GM23248 (cell line): Measurements from ENCODE around the gene TRIM52. TPM values are rescaled to one million over a fixed set of nuclear protein-coding genes. Genes with fewer than 3 reads are reported as not detected.

Source experiments
- DNase-seq: peaks from one replicate; pipeline ENCODE4 v3.0.0-alpha.2; 2015
- H2AFZ ChIP-seq: fragments of 200-600 bp; sonication (generic); 2 replicates; pipeline ENCODE4 v1.6.1; 2016; ENCODE audit warnings: antibody characterized with exemption
- H3F3A ChIP-seq: fragments of 200-600 bp; sonication (generic); 2 replicates; pipeline ENCODE4 v1.6.1; 2016; ENCODE audit warnings: mild to moderate bottlenecking, antibody characterized with exemption, mixed run types; ENCODE audit not compliant: insufficient read depth
- H3K27ac ChIP-seq: fragments of 200-600 bp; sonication (generic); 2 replicates; pipeline ENCODE4 v1.5.1; 2016; ENCODE audit warnings: mild to moderate bottlenecking
- H3K27me3 ChIP-seq: fragments of 200-600 bp; sonication (generic); replicated peaks from 2 replicates; pipeline ENCODE4 v1.6.1; 2016; ENCODE audit warnings: mild to moderate bottlenecking; ENCODE audit not compliant: insufficient read depth
- H3K36me3 ChIP-seq: fragments of 200-600 bp; sonication (generic); 2 replicates; pipeline ENCODE4 v1.6.1; 2016; ENCODE audit warnings: low read depth, mild to moderate bottlenecking
- H3K4me1 ChIP-seq: fragments of 200-600 bp; sonication (generic); 2 replicates; pipeline ENCODE4 v1.6.1; 2016; ENCODE audit warnings: mild to moderate bottlenecking; ENCODE audit not compliant: insufficient read depth
- H3K4me2 ChIP-seq: fragments of 200-600 bp; sonication (generic); one replicate; pipeline ENCODE4 v1.6.1; 2016; ENCODE audit warnings: mild to moderate bottlenecking; ENCODE audit not compliant: unreplicated experiment
- H3K4me3 ChIP-seq: fragments of 200-600 bp; sonication (generic); 2 replicates; pipeline ENCODE4 v1.5.1; 2016; ENCODE audit warnings: mild to moderate bottlenecking
- H3K79me2 ChIP-seq: fragments of 200-600 bp; sonication (generic); 2 replicates; pipeline ENCODE4 v1.6.1; 2016; ENCODE audit warnings: mild to moderate bottlenecking; ENCODE audit not compliant: insufficient read depth
- H3K9ac ChIP-seq: fragments of 200-600 bp; sonication (generic); 2 replicates; pipeline ENCODE4 v1.6.1; 2016; ENCODE audit warnings: mild to moderate bottlenecking
- H3K9me2 ChIP-seq: fragments of 200-600 bp; sonication (generic); 2 replicates; pipeline ENCODE4 v1.6.1; 2016; ENCODE audit warnings: mixed run types, mild to moderate bottlenecking, moderate library complexity; ENCODE audit not compliant: insufficient read depth
- H3K9me3 ChIP-seq: fragments of 200-600 bp; sonication (generic); one replicate; pipeline ENCODE4 v1.6.1; 2017; ENCODE audit warnings: low read depth
- H4K20me1 ChIP-seq: fragments of 200-600 bp; sonication (generic); 2 replicates; pipeline ENCODE4 v1.6.0; 2016; ENCODE audit not compliant: insufficient read depth
- EZH2 ChIP-seq: fragments of 200-600 bp; sonication (generic); IDR thresholded peaks from 2 replicates; pipeline ENCODE4 v1.6.1; 2018; ENCODE audit warnings: antibody characterized with exemption, mild to moderate bottlenecking; ENCODE audit not compliant: insufficient read depth, poor library complexity, severe bottlenecking
- EZH2phosphoT487 ChIP-seq: fragments of 200-600 bp; sonication (generic); IDR thresholded peaks from 2 replicates; pipeline ENCODE4 v1.6.1; 2018; ENCODE audit warnings: antibody characterized with exemption, moderate library complexity, mild to moderate bottlenecking, low read depth; ENCODE audit not compliant: insufficient read depth
- WGBS, 2 experiments: methylation state at CpG; one replicate each; pipeline ENCODE4 v1.1.6; 2015 to 2017; ENCODE audit warnings: low lambda C conversion rate in 2 of 2, low coverage in 1 of 2; ENCODE audit errors: missing lambda C conversion rate in 2 of 2; 5-methylcytosine and 5-hydroxymethylcytosine counted together
- in situ Hi-C: fragments of 300-500 bp; cut with MboI; formaldehyde crosslinking; loops from 2 replicates; pipeline ENCODE4 v1.15.0; 2020
- polyA plus RNA-seq: library from polyadenylated mRNA; unstranded; fragments of >200 nt; fragmentation: Nextera tagmentation; extraction: Ambion mirVana; gene quantifications from 2 replicates; pipeline ENCODE4 v1.2.1, GENCODE V29; 2016
- total RNA-seq: library from RNA; depleted of rRNA; stranded (reverse); fragments of >200 nt; shearing (Covaris generic); gene quantifications from 2 replicates; pipeline ENCODE4 v1.2.3, GENCODE V29; 2014

The TRIM52 gene
- total and polyA plus RNA-seq, 2 experiments from 2014 or later = 4.1 to 6.6 TPM

DNA sequence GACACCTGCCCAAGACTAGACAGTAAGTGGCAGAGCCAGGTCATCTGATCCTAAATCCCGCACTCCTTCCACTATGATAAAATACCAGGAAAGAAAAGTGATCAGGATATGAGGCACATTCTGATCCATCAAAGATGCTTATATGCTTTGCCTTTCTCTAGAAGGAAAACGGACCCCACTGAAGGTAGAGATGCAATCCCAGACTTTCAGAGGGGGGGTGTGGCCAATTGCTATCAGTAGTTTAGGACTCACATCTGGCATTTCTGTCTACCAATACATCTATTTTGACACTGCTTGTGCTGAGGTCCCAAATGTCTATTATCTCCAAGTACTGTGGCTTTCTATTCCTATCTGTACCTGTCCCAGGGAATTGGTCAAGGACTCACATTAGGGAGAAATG is 1.7 kb downstream of the TRIM52 start:
- H3K4me3 ChIP-seq = peak overlapping the region; percentile 94
- no peaks in the 10 kb centered on the region for H3K27me3 ChIP-seq
- in situ Hi-C loops = no loop called here
- H3K27ac ChIP-seq = no peak overlapping the region
- H3K4me1 ChIP-seq = peaks cover 37% of the 10 kb centered on the region
- H2AFZ ChIP-seq = no peak overlapping the region
- H3K36me3 ChIP-seq = peaks cover 13% of the 10 kb centered on the region
- no peak for DNase-seq
- H3K79me2 ChIP-seq = peaks cover 82% of the 10 kb centered on the region
- H3F3A ChIP-seq = peaks cover 36% of the 10 kb centered on the region
- peak overlapping the region; percentile 84 for H3K4me2 ChIP-seq
- H3K9ac ChIP-seq = peak overlapping the region; percentile 100
- WGBS, 2 experiments = 0 to 4% methylated on average over 2 of the region's 2 CpGs
- H3K9me2 ChIP-seq = no peaks in the 10 kb centered on the region
- H3K9me3 ChIP-seq = no peaks in the 10 kb centered on the region
- no peak for TF ChIP-seq EZH2
- TF ChIP-seq EZH2phosphoT487 = no peak
- H4K20me1 ChIP-seq = peaks cover 8% of the 10 kb centered on the region; the same call in 1 of the 2 replicates

DNA sequence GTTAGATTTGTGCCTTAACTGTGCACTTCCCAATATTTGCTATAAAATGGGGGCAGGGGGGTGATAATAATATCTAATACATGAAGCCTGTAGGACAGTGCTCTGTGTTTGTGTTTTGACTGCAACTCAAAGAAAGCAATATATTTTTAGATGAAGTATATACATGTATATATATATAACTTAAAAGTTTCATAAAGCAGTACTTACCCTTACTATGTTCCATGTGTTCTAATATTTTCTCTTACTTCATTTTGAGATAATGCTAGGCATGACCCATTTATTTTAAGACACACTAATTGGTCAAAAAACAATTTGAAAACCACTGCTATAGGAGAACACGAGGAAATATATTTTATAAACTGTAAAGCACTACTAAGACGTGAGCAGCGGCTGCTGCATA is 2.4 kb downstream of the TRIM52 start:
- peaks cover 36% of the 10 kb centered on the region for H3F3A ChIP-seq
- no peak overlapping the region for H2AFZ ChIP-seq
- TF ChIP-seq EZH2phosphoT487 (no peak), EZH2 (no peak)
- H3K27me3 ChIP-seq = no peaks in the 10 kb centered on the region
- H3K79me2 ChIP-seq = peaks cover 89% of the 10 kb centered on the region
- 50 to 57% methylated on average over 3 of the region's 3 CpGs for WGBS, 2 experiments
- no peak overlapping the region for H3K27ac ChIP-seq
- H3K9me2 ChIP-seq = no peaks in the 10 kb centered on the region
- H3K4me3 ChIP-seq = peak overlapping the region; percentile 94
- peak overlapping the region; percentile 84 for H3K4me2 ChIP-seq
- in situ Hi-C loops = no loop called here
- H3K9me3 ChIP-seq = no peaks in the 10 kb centered on the region
- H3K4me1 ChIP-seq = peaks cover 37% of the 10 kb centered on the region
- H3K9ac ChIP-seq = peak overlapping the region; percentile 100
- peaks cover 8% of the 10 kb centered on the region; the same call in 1 of the 2 replicates for H4K20me1 ChIP-seq
- H3K36me3 ChIP-seq = peaks cover 13% of the 10 kb centered on the region
- no peak for DNase-seq

DNA sequence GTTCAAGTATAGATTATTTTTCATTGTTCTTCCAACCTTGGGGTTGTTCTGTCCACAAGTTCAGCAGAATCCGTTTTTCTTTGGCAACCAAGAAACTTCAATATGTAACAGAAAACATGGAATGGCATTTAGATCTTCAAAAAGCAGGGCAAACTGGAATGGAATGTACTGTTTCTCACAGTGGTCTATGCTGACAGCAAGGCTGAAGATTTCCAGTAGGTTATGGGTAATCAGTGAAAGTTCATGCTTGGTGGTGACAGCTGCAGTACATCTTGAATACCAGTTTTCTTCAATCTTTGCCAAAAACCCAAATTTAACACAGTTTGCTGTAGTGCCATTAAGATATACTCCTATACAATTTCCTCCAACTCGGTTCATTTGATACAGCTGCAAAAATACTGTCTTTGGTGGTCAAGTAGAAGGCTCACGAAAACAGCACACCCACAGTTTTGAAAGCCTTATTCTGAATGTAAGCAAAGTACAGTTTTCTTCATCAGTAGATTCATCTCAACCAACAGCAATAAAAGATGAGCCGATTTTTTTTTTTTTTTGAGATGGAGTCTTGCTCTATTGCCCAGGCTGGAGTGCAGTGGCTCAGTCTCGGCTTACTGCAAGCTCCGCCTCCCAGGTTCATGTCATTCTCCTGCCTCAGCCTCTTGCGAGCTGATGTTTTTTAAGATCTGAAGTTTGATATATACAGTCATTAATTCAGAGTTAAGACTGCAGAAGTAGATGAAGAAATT is 4.9 kb downstream of the TRIM52 start:
- H3K79me2 ChIP-seq = peaks cover 98% of the 10 kb centered on the region
- H2AFZ ChIP-seq = no peak overlapping the region
- H3F3A ChIP-seq = peaks cover 36% of the 10 kb centered on the region
- H3K9me2 ChIP-seq = no peaks in the 10 kb centered on the region
- in situ Hi-C loops = no loop called here
- H3K4me1 ChIP-seq = peaks cover 37% of the 10 kb centered on the region
- H3K9me3 ChIP-seq = no peaks in the 10 kb centered on the region
- H3K27ac ChIP-seq = 0 out of 2 replicates have a peak overlapping the region, but pooled peaks have one; percentile 14
- H3K36me3 ChIP-seq = peaks cover 13% of the 10 kb centered on the region
- WGBS, 2 experiments = 50 to 51% methylated on average over 7 of the region's 7 CpGs
- TF ChIP-seq EZH2 (no peak), EZH2phosphoT487 (no peak)
- no peak for DNase-seq
- peaks cover 8% of the 10 kb centered on the region; the same call in 1 of the 2 replicates for H4K20me1 ChIP-seq
- peak overlapping the region; percentile 26 for H3K4me2 ChIP-seq
- H3K9ac ChIP-seq = no peak overlapping the region
- no peak overlapping the region for H3K4me3 ChIP-seq
- H3K27me3 ChIP-seq = no peaks in the 10 kb centered on the region

DNA sequence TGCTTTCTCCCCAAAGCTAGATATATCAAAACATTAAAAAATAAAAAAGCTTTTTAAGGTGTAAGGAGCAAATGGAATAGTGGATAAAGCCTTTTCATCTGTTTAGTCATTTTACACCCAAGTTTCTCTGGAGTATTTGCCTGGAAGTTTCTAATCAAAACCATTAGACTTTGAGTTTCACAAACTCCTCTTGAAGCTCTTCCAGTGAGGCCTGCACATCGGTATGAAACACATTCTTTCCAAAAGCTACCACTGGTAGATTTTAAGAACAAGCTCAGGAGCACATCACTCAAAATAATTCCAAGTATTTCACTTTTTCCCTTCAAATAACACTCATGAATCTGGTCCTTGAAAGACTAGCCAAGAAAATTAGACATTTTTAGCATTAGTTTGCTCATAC is 5.7 kb downstream of the TRIM52 start:
- Histone ChIP-seq H3K79me2 (peaks cover 100% of the 10 kb centered on the region), H3K9me3 (no peaks in the 10 kb centered on the region), H3K4me1 (peaks cover 42% of the 10 kb centered on the region), H3K36me3 (peaks cover 13% of the 10 kb centered on the region), H4K20me1 (peaks cover 8% of the 10 kb centered on the region; the same call in 1 of the 2 replicates), H3K9me2 (no peaks in the 10 kb centered on the region), H3K4me2 (peak overlapping the region; percentile 26), H3K4me3 (no peak overlapping the region), H2AFZ (no peak overlapping the region), H3K27me3 (no peaks in the 10 kb centered on the region), H3F3A (peaks cover 36% of the 10 kb centered on the region), H3K9ac (peak overlapping the region; percentile 8; the same call in 1 of the 2 replicates), H3K27ac (peak overlapping the region; percentile 14; the same call in 1 of the 2 replicates)
- 5 to 13% methylated on average over 1 of the region's 1 CpG for WGBS, 2 experiments
- no peak for DNase-seq
- TF ChIP-seq EZH2phosphoT487 = no peak
- TF ChIP-seq EZH2 = no peak
- in situ Hi-C loops = no loop called here
